ENCODE results near the gene ALDH16A1. TPM values are rescaled to one million over a fixed set of nuclear protein-coding genes. Genes with fewer than 3 reads are reported as not detected.

Gene ALDH16A1
- total and polyA plus RNA-seq, 2 donors (not counting 1 experiment from before 2014, with no cell fraction given): 2.4 to 24.9 TPM

DNA sequence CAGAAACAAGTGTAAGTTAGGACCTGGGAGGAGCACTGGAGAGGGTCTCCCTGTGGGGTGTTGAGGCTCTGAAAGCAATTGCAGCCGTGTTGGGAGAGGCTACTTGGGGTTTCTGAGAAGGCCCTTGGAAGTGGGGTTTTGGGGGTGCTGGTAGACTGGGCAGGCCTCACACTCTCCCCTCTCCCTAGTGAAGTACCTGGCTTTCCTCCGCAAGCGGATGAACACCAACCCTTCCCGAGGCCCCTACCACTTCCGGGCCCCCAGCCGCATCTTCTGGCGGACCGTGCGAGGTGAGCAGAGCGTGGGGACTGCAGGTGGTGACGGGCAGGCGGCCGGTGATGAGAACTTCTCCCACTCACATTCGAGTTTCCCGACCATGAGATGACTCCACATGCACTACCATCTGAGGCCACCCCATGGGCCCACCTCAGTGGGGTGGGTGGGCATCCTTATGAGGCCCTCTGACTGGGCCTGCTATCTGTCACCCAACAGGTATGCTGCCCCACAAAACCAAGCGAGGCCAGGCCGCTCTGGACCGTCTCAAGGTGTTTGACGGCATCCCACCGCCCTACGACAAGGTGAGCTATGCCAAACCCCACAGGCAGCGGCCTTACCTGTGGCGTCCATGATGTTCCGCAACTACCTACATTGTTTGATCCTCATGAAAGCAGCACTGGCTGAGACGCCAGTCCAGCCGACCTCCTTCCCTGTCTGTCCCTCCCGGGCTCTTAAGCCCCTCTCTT lies 37.4 kb downstream of the ALDH16A1 start:
- Histone ChIP-seq H3K9ac (ENCODE audit: insufficient read depth, low read length) (no peak overlapping the region), H3K4me3 (replicated peaks in 1 of 4; ENCODE audit: control extremely low read depth in 1 of 4, insufficient read depth in 1 of 4, low read depth in 3 of 4, low read length in 4 of 4) (peak overlapping the region; percentile 77 to 95 (median 85)), H4K20me1 (ENCODE audit: control insufficient read depth, extremely low read depth, insufficient read depth, low read length) (peaks cover 4% of the 10 kb centered on the region), H3K79me2 (ENCODE audit: control insufficient read depth, insufficient read depth, low read length) (peaks cover 40% of the 10 kb centered on the region), H3K4me2 (ENCODE audit: extremely low read depth, insufficient read depth, low read length) (peak overlapping the region; percentile 86), H3K4me1 (ENCODE audit: control insufficient read depth, extremely low read depth, insufficient read depth, low read length) (peaks cover 10% of the 10 kb centered on the region), H2AFZ (ENCODE audit: low read length) (no peak overlapping the region), H3K27me3 (ENCODE audit: control insufficient read depth, insufficient read depth, low read length) (no peaks in the 10 kb centered on the region), H3K9me3 (ENCODE audit: control insufficient read depth, insufficient read depth, low read depth, low read length) (no peaks in the 10 kb centered on the region), H3K36me3 (ENCODE audit: control insufficient read depth, insufficient read depth, low read length) (peaks cover 27% of the 10 kb centered on the region), H3K27ac (ENCODE audit: insufficient read depth, low read length) (peak overlapping the region; percentile 90)
- TF ChIP-seq, protein P1, sequence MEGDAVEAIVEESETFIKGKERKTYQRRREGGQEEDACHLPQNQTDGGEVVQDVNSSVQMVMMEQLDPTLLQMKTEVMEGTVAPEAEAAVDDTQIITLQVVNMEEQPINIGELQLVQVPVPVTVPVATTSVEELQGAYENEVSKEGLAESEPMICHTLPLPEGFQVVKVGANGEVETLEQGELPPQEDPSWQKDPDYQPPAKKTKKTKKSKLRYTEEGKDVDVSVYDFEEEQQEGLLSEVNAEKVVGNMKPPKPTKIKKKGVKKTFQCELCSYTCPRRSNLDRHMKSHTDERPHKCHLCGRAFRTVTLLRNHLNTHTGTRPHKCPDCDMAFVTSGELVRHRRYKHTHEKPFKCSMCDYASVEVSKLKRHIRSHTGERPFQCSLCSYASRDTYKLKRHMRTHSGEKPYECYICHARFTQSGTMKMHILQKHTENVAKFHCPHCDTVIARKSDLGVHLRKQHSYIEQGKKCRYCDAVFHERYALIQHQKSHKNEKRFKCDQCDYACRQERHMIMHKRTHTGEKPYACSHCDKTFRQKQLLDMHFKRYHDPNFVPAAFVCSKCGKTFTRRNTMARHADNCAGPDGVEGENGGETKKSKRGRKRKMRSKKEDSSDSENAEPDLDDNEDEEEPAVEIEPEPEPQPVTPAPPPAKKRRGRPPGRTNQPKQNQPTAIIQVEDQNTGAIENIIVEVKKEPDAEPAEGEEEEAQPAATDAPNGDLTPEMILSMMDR (conservative IDR thresholded peaks at IDR 0.05 in 1 of 2, IDR thresholded peaks at IDR 0.05 in 1 of 2; ENCODE audit: low read depth in 1 of 2, low read length in 2 of 2): no peak
- no peak for TF ChIP-seq EZH2 (IDR thresholded peaks at IDR 0.05; ENCODE audit: low read length, missing control alignments)
- DNase-seq (ENCODE audit: low read depth in 2 of 2): no peak

DNA sequence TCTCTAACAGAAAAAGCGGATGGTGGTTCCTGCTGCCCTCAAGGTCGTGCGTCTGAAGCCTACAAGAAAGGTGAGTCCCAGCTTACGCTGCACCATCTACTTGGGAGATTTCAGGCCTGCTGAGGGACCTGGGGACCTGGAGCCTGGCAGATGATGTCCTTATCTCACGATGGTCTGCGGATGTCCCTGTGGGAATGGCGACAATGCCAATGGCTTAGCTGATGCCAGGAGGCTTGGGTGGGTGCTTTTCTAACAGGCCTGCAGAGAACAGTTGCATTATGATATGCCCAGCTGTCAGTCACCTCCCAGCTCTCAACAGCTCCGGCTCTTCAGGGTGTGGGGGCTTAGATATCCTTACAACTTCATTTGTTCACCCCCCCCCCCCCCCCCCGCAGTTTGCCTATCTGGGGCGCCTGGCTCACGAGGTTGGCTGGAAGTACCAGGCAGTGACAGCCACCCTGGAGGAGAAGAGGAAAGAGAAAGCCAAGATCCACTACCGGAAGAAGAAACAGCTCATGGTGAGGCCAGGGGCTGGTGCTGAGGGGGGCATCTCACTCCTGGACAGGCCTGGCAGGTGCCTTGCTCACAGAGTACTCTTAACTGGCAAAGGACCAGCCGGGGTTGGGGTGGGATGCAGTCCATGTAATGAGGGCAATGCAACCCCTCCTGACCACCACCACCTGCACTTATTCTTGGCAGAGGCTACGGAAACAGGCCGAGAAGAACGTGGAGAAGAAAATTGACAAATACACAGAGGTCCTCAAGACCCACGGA lies 38.2 kb downstream of the ALDH16A1 start:
- no peaks in the 10 kb centered on the region for H3K9me3 ChIP-seq (ENCODE audit: control insufficient read depth, insufficient read depth, low read depth, low read length)
- H4K20me1 ChIP-seq (ENCODE audit: control insufficient read depth, extremely low read depth, insufficient read depth, low read length): peaks cover 4% of the 10 kb centered on the region
- H3K36me3 ChIP-seq (ENCODE audit: control insufficient read depth, insufficient read depth, low read length): peaks cover 27% of the 10 kb centered on the region
- H2AFZ ChIP-seq (ENCODE audit: low read length): no peak overlapping the region
- no peak overlapping the region for H3K4me3 ChIP-seq (replicated peaks in 1 of 4; ENCODE audit: control extremely low read depth in 1 of 4, insufficient read depth in 1 of 4, low read depth in 3 of 4, low read length in 4 of 4)
- no peak overlapping the region for H3K4me2 ChIP-seq (ENCODE audit: extremely low read depth, insufficient read depth, low read length)
- peaks cover 40% of the 10 kb centered on the region for H3K79me2 ChIP-seq (ENCODE audit: control insufficient read depth, insufficient read depth, low read length)
- peaks cover 10% of the 10 kb centered on the region for H3K4me1 ChIP-seq (ENCODE audit: control insufficient read depth, extremely low read depth, insufficient read depth, low read length)
- H3K9ac ChIP-seq (ENCODE audit: insufficient read depth, low read length): peak overlapping the region; percentile 1
- H3K27ac ChIP-seq (ENCODE audit: insufficient read depth, low read length): peak overlapping the region; percentile 29
- no peak for DNase-seq (ENCODE audit: low read depth in 2 of 2)
- H3K27me3 ChIP-seq (ENCODE audit: control insufficient read depth, insufficient read depth, low read length): no peaks in the 10 kb centered on the region
- TF ChIP-seq, protein P1 (conservative IDR thresholded peaks at IDR 0.05 in 1 of 2, IDR thresholded peaks at IDR 0.05 in 1 of 2; ENCODE audit: low read depth in 1 of 2, low read length in 2 of 2): no peak
- no peak for TF ChIP-seq EZH2 (IDR thresholded peaks at IDR 0.05; ENCODE audit: low read length, missing control alignments)

GRCh38 chr19:49491804-49492572 lies 39.0 kb downstream of the ALDH16A1 start:
- no peak overlapping the region for H3K4me2 ChIP-seq (ENCODE audit: extremely low read depth, insufficient read depth, low read length)
- peaks cover 4% of the 10 kb centered on the region for H4K20me1 ChIP-seq (ENCODE audit: control insufficient read depth, extremely low read depth, insufficient read depth, low read length)
- no peak for TF ChIP-seq EZH2 (IDR thresholded peaks at IDR 0.05; ENCODE audit: low read length, missing control alignments)
- TF ChIP-seq, protein P1 (conservative IDR thresholded peaks at IDR 0.05 in 1 of 2, IDR thresholded peaks at IDR 0.05 in 1 of 2; ENCODE audit: low read depth in 1 of 2, low read length in 2 of 2): no peak
- H3K27ac ChIP-seq (ENCODE audit: insufficient read depth, low read length): no peak overlapping the region
- peaks cover 27% of the 10 kb centered on the region for H3K36me3 ChIP-seq (ENCODE audit: control insufficient read depth, insufficient read depth, low read length)
- no peak overlapping the region for H2AFZ ChIP-seq (ENCODE audit: low read length)
- H3K9ac ChIP-seq (ENCODE audit: insufficient read depth, low read length): no peak overlapping the region
- DNase-seq (ENCODE audit: low read depth in 2 of 2): no peak
- no peaks in the 10 kb centered on the region for H3K9me3 ChIP-seq (ENCODE audit: control insufficient read depth, insufficient read depth, low read depth, low read length)
- H3K27me3 ChIP-seq (ENCODE audit: control insufficient read depth, insufficient read depth, low read length): no peaks in the 10 kb centered on the region
- H3K4me1 ChIP-seq (ENCODE audit: control insufficient read depth, extremely low read depth, insufficient read depth, low read length): peaks cover 10% of the 10 kb centered on the region
- H3K79me2 ChIP-seq (ENCODE audit: control insufficient read depth, insufficient read depth, low read length): peaks cover 47% of the 10 kb centered on the region
- H3K4me3 ChIP-seq (replicated peaks in 1 of 4; ENCODE audit: control extremely low read depth in 1 of 4, insufficient read depth in 1 of 4, low read depth in 3 of 4, low read length in 4 of 4): no peak overlapping the region
